ENCODE data around the gene MAP3K2.

GRCh38 chr2:127388423-127389164, 819 bp upstream of the MAP3K2 start:
- no peak for TF ChIP-seq CTCF (IDR thresholded peaks at IDR 0.05; ENCODE audit: low read length)
- TF ChIP-seq EZH2 (IDR thresholded peaks at IDR 0.05; ENCODE audit: borderline replicate concordance, low read length) = no peak

Data from OCI-LY1 (cell line).